ENCODE results near the gene ECEL1. TPM values are rescaled to one million over a fixed set of nuclear protein-coding genes. Genes with fewer than 3 reads are reported as not detected.

ECEL1 gene
- total and polyA plus RNA-seq, 4 donors, result 0.09 to 0.35 (median 0.23) TPM

- H3K4me3 ChIP-seq, result no peak overlapping the region
- TF ChIP-seq, protein P1, sequence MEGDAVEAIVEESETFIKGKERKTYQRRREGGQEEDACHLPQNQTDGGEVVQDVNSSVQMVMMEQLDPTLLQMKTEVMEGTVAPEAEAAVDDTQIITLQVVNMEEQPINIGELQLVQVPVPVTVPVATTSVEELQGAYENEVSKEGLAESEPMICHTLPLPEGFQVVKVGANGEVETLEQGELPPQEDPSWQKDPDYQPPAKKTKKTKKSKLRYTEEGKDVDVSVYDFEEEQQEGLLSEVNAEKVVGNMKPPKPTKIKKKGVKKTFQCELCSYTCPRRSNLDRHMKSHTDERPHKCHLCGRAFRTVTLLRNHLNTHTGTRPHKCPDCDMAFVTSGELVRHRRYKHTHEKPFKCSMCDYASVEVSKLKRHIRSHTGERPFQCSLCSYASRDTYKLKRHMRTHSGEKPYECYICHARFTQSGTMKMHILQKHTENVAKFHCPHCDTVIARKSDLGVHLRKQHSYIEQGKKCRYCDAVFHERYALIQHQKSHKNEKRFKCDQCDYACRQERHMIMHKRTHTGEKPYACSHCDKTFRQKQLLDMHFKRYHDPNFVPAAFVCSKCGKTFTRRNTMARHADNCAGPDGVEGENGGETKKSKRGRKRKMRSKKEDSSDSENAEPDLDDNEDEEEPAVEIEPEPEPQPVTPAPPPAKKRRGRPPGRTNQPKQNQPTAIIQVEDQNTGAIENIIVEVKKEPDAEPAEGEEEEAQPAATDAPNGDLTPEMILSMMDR (IDR thresholded peaks at IDR 0.05; ENCODE audit: control extremely low read depth, extremely low read depth), result no peak
- H3K9me3 ChIP-seq (ENCODE audit: control insufficient read depth in 4 of 4, insufficient read depth in 3 of 4, low read length in 3 of 4), result no peaks in the 10 kb centered on the region
- no peak for DNase-seq
- no peaks in the 10 kb centered on the region for H3K36me3 ChIP-seq (ENCODE audit: control insufficient read depth in 4 of 4, insufficient read depth in 4 of 4, low read length in 4 of 4)
- H3K4me1 ChIP-seq (ENCODE audit: control insufficient read depth in 5 of 5, insufficient read depth in 5 of 5, low read length in 5 of 5), result no peaks in the 10 kb centered on the region
- WGBS, 2 donors, result 87 to 91% methylated on average over 15 of the region's 15 CpGs
- no peak overlapping the region for H3K9ac ChIP-seq (ENCODE audit: insufficient read depth in 1 of 2, low read length in 2 of 2)
- H3K27me3 ChIP-seq (ENCODE audit: control insufficient read depth in 3 of 3, insufficient read depth in 3 of 3, low read length in 2 of 3), result peaks cover 0 to 4% (median 0%) of the 10 kb centered on the region in 3 donors
- no peak overlapping the region for H3K27ac ChIP-seq (ENCODE audit: low read depth in 1 of 2, low read length in 1 of 2)
- no peak for ATAC-seq (ENCODE audit: insufficient read depth, low FRiP score)
These were observed 51.0 kb downstream of the ECEL1 start for GRCh38 chr2:232436381-232437194.

DNA sequence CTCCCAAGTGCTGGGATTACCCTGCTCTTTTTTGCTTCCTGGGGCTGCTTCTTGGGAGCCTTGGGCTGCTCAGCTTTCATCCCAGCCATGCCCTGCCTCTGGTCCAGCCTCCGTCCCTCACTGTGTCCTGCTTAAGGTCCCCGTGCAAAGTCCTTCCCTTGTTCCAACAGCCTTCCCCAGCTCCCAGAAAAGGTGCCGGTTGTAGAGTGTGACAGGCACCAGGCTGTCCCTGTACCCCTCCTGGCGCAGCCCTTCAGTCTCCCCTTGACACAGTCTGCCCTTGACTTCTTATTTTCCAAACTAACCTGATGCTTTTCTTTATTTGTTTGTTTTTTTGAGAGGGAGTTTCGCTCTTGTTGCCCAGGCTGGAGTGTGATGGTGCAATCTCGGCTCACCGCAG, 51.8 kb downstream of the ECEL1 start:
- peaks cover 0 to 5% (median 0%) of the 10 kb centered on the region in 3 donors for H3K27me3 ChIP-seq (ENCODE audit: control insufficient read depth in 3 of 3, insufficient read depth in 3 of 3, low read length in 2 of 3)
- 88 to 91% methylated on average over 7 of the region's 7 CpGs for WGBS, 2 donors
- H3K36me3 ChIP-seq (ENCODE audit: control insufficient read depth in 4 of 4, insufficient read depth in 4 of 4, low read length in 4 of 4), result no peaks in the 10 kb centered on the region
- TF ChIP-seq, protein P1 (IDR thresholded peaks at IDR 0.05; ENCODE audit: control extremely low read depth, extremely low read depth), result no peak
- H3K9me3 ChIP-seq (ENCODE audit: control insufficient read depth in 4 of 4, insufficient read depth in 3 of 4, low read length in 3 of 4), result no peaks in the 10 kb centered on the region
- no peaks in the 10 kb centered on the region for H3K4me1 ChIP-seq (ENCODE audit: control insufficient read depth in 5 of 5, insufficient read depth in 5 of 5, low read length in 5 of 5)
- DNase-seq, result no peak
- no peak overlapping the region for H3K4me3 ChIP-seq
- H3K27ac ChIP-seq (ENCODE audit: low read depth in 1 of 2, low read length in 1 of 2), result no peak overlapping the region
- ATAC-seq (ENCODE audit: insufficient read depth, low FRiP score), result no peak
- no peak overlapping the region for H3K9ac ChIP-seq (ENCODE audit: insufficient read depth in 1 of 2, low read length in 2 of 2)

GRCh38 chr2:232435375-232435648, 52.3 kb downstream of the ECEL1 start:
- peaks cover 0 to 8% (median 0%) of the 10 kb centered on the region in 3 donors for H3K27me3 ChIP-seq (ENCODE audit: control insufficient read depth in 3 of 3, insufficient read depth in 3 of 3, low read length in 2 of 3)
- H3K36me3 ChIP-seq (ENCODE audit: control insufficient read depth in 4 of 4, insufficient read depth in 4 of 4, low read length in 4 of 4), result no peaks in the 10 kb centered on the region
- H3K27ac ChIP-seq (ENCODE audit: low read depth in 1 of 2, low read length in 1 of 2), result no peak overlapping the region
- H3K9ac ChIP-seq (ENCODE audit: insufficient read depth in 1 of 2, low read length in 2 of 2), result no peak overlapping the region
- H3K9me3 ChIP-seq (ENCODE audit: control insufficient read depth in 4 of 4, insufficient read depth in 3 of 4, low read length in 3 of 4), result no peaks in the 10 kb centered on the region
- DNase-seq (no peak), ATAC-seq (ENCODE audit: insufficient read depth, low FRiP score) (no peak)
- no peaks in the 10 kb centered on the region for H3K4me1 ChIP-seq (ENCODE audit: control insufficient read depth in 5 of 5, insufficient read depth in 5 of 5, low read length in 5 of 5)
- 89 to 92% methylated on average over 4 of the region's 4 CpGs for WGBS, 2 donors
- H3K4me3 ChIP-seq, result no peak overlapping the region
- TF ChIP-seq, protein P1 (IDR thresholded peaks at IDR 0.05; ENCODE audit: control extremely low read depth, extremely low read depth), result no peak
